OCI-LY7 (cell line): ENCODE results near the gene CCDC93. TPM values are rescaled to one million over a fixed set of nuclear protein-coding genes. Genes with fewer than 3 reads are reported as not detected.

ENCODE experiments used
- BruUV-seq: library from RNA; stranded (reverse); fragments of 400-500 nt; replicated peaks from 2 replicates; lab custom pipeline; 2021; lab: Mats Ljungman, UMichigan
- CTCF ChIA-PET: fragments of 300-600 bp; sonication (Branson Sonifier 250); formaldehyde crosslinking; loops from one replicate; lab custom pipeline; 2022; ENCODE audit warnings: antibody characterized with exemption; ENCODE audit not compliant: unreplicated experiment; lab: Charles Lee
- POLR2A ChIA-PET: fragments of 300-600 bp; sonication (Branson Sonifier 250); formaldehyde crosslinking; loops from one replicate; lab custom pipeline; 2022; ENCODE audit warnings: antibody characterized with exemption; lab: Charles Lee
- DNase-seq: peaks from one replicate; pipeline ENCODE4 v3.0.0-alpha.2; 2015; ENCODE audit warnings: low spot score
- H2AFZ ChIP-seq: fragments of 200-600 bp; sonication (generic), shearing (Covaris generic); 2 replicates; pipeline ENCODE4 v1.6.1; 2014; ENCODE audit warnings: mild to moderate bottlenecking, antibody characterized with exemption, low read length, moderate library complexity
- H3K27ac ChIP-seq: fragments of 200-600 bp; sonication (generic); 2 replicates; pipeline ENCODE4 v1.5.1; 2014; ENCODE audit warnings: mixed run types, low read depth, mild to moderate bottlenecking, moderate library complexity, low read length, inconsistent platforms; ENCODE audit not compliant: poor library complexity, severe bottlenecking
- H3K36me3 ChIP-seq: fragments of 200-600 bp; sonication (generic); 2 replicates; pipeline ENCODE4 v1.6.1; 2014; ENCODE audit warnings: mild to moderate bottlenecking, antibody characterized with exemption, low read length, moderate library complexity, mixed read lengths; ENCODE audit not compliant: insufficient read depth
- H3K4me1 ChIP-seq: fragments of 200-600 bp; sonication (generic); 2 replicates; pipeline ENCODE4 v1.5.1; 2014; ENCODE audit warnings: mild to moderate bottlenecking, low read length; ENCODE audit not compliant: insufficient read depth, poor library complexity, severe bottlenecking
- H3K4me2 ChIP-seq: fragments of 200-600 bp; sonication (generic); 2 replicates; pipeline ENCODE4 v1.6.1; 2014; ENCODE audit warnings: mild to moderate bottlenecking, low read length
- H3K4me3 ChIP-seq: fragments of 200-600 bp; sonication (generic); 2 replicates; pipeline ENCODE4 v1.5.1; 2014; ENCODE audit warnings: mild to moderate bottlenecking, low read depth, low read length; ENCODE audit not compliant: poor library complexity, severe bottlenecking
- H3K79me2 ChIP-seq: fragments of 200-600 bp; sonication (generic); 2 replicates; pipeline ENCODE4 v1.6.1; 2016; ENCODE audit warnings: low read depth, mild to moderate bottlenecking, low read length, moderate library complexity, mixed read lengths; ENCODE audit not compliant: insufficient read depth
- H3K9me2 ChIP-seq: fragments of 200-600 bp; sonication (generic); 2 replicates; pipeline ENCODE4 v1.6.1; 2016; ENCODE audit warnings: mild to moderate bottlenecking, low read length, mixed read lengths; ENCODE audit not compliant: insufficient read depth
- H3K9me3 ChIP-seq: fragments of 200-600 bp; sonication (generic); 2 replicates; pipeline ENCODE4 v1.6.1; 2014; ENCODE audit warnings: mild to moderate bottlenecking, mixed run types, low read length, mixed read lengths
- H4K20me1 ChIP-seq: fragments of 200-600 bp; sonication (generic); 2 replicates; pipeline ENCODE4 v1.6.1; 2014; ENCODE audit warnings: mild to moderate bottlenecking, antibody characterized with exemption, low read length, moderate library complexity, mixed read lengths; ENCODE audit not compliant: insufficient read depth
- EZH2phosphoT487 ChIP-seq: fragments of 200-600 bp; sonication (generic); IDR thresholded peaks from 2 replicates; pipeline ENCODE4 v1.6.1; 2018; ENCODE audit warnings: low read depth, borderline replicate concordance, mild to moderate bottlenecking, mixed run types, antibody characterized with exemption, low read length, moderate library complexity, mixed read lengths
- intact Hi-C: fragments of 100-400 bp; cut with micrococcal nuclease; formaldehyde crosslinking; loops from one replicate; pipeline ENCODE4 v1.10.0; 2022; ENCODE audit not compliant: unreplicated experiment
- total RNA-seq, 2 experiments: library from RNA; depleted of rRNA in 1 of 2; stranded (reverse); fragments of >200 nt in 1 of 2; shearing (Covaris generic) in 1 of 2; gene quantifications; 2 replicates each; pipeline ENCODE4 v1.2.3, GENCODE V29; 2014 to 2022
- TF ChIP-seq, protein P1 (sequence below): fragments of 200-600 bp; sonication (generic); conservative IDR thresholded peaks from 2 replicates; pipeline ENCODE4 v1.5.1; 2014; ENCODE audit warnings: mild to moderate bottlenecking, antibody characterized with exemption, low read length, moderate library complexity, mixed read lengths

The CCDC93 gene
- total RNA-seq, 2 experiments from 2014 or later, result 25.6 to 53.8 TPM

DNA sequence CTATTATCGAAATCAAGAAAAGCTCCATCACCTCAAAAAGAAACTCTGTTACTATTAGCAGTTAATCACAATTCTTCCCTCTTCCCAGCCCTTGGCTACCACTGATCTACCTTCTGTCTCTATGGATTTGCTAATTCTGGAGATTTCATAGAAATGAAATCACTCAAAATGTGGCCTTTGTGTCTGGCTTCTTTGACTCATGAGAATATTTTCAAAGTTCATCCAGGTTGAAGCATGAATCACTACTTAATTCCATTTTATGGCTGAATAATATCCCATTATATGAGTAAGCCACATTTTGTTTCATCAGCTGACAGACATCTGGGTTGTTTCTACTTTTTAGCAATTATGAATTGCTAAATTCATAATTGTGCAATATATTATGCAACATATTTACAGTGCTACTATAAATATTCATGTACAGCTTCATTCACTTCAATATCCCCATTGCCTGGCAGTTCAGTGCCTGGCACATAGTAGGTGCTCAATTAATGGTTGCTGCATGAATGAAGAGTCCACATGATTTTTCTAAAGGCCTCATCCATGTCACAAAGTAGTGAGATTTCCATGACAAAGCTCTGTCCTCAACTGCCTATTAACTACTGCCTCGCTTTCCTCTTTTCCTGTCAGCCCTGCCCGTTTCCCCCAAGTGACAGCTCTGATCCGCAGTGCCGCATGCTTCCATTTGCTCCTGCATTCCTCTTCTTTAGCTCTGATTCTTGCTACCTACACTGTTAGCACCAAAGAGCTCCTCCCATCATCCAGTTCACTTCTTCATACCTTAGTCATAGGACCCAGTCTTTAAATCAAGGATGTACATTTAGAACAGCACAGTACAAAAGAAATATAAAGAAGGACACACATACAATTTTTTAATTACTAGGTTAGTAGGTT, 32.8 kb downstream of the CCDC93 start:
- no TSS peak for BruUV-seq
- Histone ChIP-seq H3K27ac (no peak overlapping the region), H4K20me1 (no peaks in the 10 kb centered on the region), H3K4me3 (no peak overlapping the region), H3K9me3 (no peaks in the 10 kb centered on the region), H3K4me1 (no peaks in the 10 kb centered on the region), H3K36me3 (peaks cover 82% of the 10 kb centered on the region), H3K79me2 (no peaks in the 10 kb centered on the region), H3K9me2 (no peaks in the 10 kb centered on the region), H2AFZ (no peak overlapping the region), H3K4me2 (no peak overlapping the region)
- DNase-seq, result no peak
- no peak for TF ChIP-seq EZH2phosphoT487
- TF ChIP-seq, protein P1, sequence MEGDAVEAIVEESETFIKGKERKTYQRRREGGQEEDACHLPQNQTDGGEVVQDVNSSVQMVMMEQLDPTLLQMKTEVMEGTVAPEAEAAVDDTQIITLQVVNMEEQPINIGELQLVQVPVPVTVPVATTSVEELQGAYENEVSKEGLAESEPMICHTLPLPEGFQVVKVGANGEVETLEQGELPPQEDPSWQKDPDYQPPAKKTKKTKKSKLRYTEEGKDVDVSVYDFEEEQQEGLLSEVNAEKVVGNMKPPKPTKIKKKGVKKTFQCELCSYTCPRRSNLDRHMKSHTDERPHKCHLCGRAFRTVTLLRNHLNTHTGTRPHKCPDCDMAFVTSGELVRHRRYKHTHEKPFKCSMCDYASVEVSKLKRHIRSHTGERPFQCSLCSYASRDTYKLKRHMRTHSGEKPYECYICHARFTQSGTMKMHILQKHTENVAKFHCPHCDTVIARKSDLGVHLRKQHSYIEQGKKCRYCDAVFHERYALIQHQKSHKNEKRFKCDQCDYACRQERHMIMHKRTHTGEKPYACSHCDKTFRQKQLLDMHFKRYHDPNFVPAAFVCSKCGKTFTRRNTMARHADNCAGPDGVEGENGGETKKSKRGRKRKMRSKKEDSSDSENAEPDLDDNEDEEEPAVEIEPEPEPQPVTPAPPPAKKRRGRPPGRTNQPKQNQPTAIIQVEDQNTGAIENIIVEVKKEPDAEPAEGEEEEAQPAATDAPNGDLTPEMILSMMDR, result no peak
- intact Hi-C loops, result no loop called here
- CTCF ChIA-PET, result no interaction called here
- POLR2A ChIA-PET, result interaction anchor here (1.2 kb wide), 2 partner anchors 9 to 12 kb away, joined by 3 to 6 read pairs; no protein-coding TSS in a partner anchor

DNA sequence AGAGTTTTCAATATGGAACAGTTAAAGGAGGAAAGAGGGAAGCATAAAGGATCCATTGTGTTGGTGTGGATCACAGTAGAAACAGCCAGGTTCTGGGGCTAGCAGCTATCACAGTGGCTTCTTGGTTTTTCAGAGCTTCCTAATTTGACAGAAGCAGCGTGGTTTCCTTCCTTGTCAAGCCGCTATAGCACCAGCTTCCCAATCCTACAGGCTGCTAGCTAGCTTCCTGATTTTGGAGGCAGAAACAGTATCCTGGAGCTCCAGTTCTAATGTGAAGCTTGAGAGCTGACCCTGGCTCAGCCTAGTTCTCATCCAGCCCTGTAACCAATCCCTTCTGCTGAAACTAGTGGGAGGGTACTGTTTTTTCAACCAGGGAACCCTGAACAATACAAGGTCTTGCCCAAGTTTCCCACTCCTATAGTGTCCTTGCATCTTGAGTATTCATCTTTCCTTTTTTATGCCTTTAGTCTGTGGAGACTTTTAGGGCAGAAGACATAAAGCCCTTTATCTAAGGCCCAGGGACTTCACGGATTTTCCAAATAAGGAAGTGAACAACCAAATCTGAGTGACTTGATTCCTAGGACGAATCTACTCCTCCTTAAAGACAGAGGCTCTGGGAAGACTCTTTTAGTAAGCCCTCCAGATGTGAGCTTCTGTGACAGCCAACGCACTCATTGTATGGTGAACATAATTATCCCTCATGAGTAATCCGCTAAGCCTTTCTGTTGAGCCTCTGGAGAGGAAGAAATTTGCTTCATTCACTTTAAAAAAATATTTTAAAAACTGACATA, 33.8 kb downstream of the CCDC93 start:
- Histone ChIP-seq H3K4me3 (no peak overlapping the region), H4K20me1 (no peaks in the 10 kb centered on the region), H3K9me3 (no peaks in the 10 kb centered on the region), H2AFZ (no peak overlapping the region), H3K9me2 (no peaks in the 10 kb centered on the region), H3K79me2 (no peaks in the 10 kb centered on the region), H3K4me1 (no peaks in the 10 kb centered on the region), H3K4me2 (no peak overlapping the region), H3K36me3 (peaks cover 83% of the 10 kb centered on the region), H3K27ac (no peak overlapping the region)
- DNase-seq, result no peak
- TF ChIP-seq EZH2phosphoT487, result no peak
- ChIA-PET CTCF (no interaction called here), POLR2A (interaction anchor here (1.5 kb wide), 1 partner anchor 10 kb away, joined by 6 read pairs; no protein-coding TSS in a partner anchor)
- BruUV-seq, result no TSS peak
- intact Hi-C loops, result no loop called here

DNA sequence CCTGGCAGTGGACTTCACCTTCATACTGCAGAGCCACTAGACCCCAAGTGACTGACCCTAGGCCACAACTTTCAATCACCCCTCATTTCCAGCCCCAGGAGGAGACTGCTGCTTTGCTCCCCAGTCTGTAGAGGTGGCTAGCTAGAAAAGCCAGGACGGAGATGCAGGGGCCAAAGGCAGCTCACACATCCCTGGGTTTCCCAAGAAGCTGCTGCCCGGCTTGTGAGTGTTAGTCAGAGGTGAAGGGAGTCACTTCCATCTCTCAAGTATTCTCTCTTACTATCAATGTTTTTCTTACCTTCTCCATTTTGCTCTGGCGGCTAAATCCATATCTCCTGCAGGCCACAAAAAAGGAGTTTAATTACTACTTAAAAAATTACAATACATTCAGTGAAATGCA, 36.2 kb downstream of the CCDC93 start:
- BruUV-seq, result no TSS peak
- Histone ChIP-seq H3K4me1 (no peaks in the 10 kb centered on the region), H3K36me3 (peaks cover 85% of the 10 kb centered on the region), H4K20me1 (no peaks in the 10 kb centered on the region), H3K9me2 (no peaks in the 10 kb centered on the region), H3K9me3 (no peaks in the 10 kb centered on the region), H3K4me3 (no peak overlapping the region), H3K79me2 (no peaks in the 10 kb centered on the region), H3K4me2 (no peak overlapping the region), H3K27ac (no peak overlapping the region), H2AFZ (no peak overlapping the region)
- CTCF ChIA-PET, result no interaction called here
- intact Hi-C loops, result no loop called here
- no peak for TF ChIP-seq EZH2phosphoT487
- TF ChIP-seq, protein P1, result no peak
- POLR2A ChIA-PET, result interaction anchor here (0.7 to 1.4 kb wide), 3 partner anchors 13 to 19 kb away, joined by 3 read pairs; no protein-coding TSS in a partner anchor
- DNase-seq, result no peak
